Tibial nerve (tissue), 4 donors: Measurements from ENCODE around the gene FGF14.
"Not testable (repeated sequence)": the region's sequence is repeated elsewhere in the genome, so short reads cannot be mapped to it uniquely, and the experiment has no call there.

Source experiments
- EP300 ChIP-seq, 2 donors: sonication (generic); formaldehyde crosslinking; IDR thresholded peaks; one replicate each; pipeline ENCODE4 v1.6.1; 2017; ENCODE audit warnings: antibody characterized with exemption in 2 of 2, mild to moderate bottlenecking in 1 of 2
- TF ChIP-seq, protein P1 (sequence below), 5 experiments: fragments of 200-600 bp in 3 of 5; fragments of 450-650 bp in 2 of 5; sonication (generic) in 3 of 5; IDR thresholded peaks; one replicate each; pipeline ENCODE4 v1.5.1; 2016 to 2019; ENCODE audit warnings: antibody characterized with exemption in 5 of 5, mild to moderate bottlenecking in 3 of 5, moderate library complexity in 2 of 5

DNA sequence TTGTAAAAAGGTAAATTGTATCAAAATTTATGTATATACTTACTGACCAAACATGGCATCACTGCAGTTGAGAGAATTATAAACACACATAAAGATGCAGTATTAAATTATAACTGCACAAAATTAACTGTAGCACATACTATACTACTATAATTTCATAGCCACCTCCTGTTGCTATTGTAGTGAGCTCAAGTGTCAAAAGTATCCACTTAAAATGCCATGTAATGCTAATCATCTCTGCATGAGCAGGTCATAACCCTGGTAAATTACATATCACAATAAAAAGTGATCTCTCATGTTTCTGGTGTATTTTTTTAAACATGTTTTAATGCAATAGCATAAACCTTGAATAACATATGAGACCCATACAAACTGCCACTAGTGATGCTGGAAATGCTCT, 308.6 kb downstream of the FGF14 start:
- TF ChIP-seq, protein P1, sequence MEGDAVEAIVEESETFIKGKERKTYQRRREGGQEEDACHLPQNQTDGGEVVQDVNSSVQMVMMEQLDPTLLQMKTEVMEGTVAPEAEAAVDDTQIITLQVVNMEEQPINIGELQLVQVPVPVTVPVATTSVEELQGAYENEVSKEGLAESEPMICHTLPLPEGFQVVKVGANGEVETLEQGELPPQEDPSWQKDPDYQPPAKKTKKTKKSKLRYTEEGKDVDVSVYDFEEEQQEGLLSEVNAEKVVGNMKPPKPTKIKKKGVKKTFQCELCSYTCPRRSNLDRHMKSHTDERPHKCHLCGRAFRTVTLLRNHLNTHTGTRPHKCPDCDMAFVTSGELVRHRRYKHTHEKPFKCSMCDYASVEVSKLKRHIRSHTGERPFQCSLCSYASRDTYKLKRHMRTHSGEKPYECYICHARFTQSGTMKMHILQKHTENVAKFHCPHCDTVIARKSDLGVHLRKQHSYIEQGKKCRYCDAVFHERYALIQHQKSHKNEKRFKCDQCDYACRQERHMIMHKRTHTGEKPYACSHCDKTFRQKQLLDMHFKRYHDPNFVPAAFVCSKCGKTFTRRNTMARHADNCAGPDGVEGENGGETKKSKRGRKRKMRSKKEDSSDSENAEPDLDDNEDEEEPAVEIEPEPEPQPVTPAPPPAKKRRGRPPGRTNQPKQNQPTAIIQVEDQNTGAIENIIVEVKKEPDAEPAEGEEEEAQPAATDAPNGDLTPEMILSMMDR (IDR thresholded peaks at IDR 0.05): not testable (repeated sequence)
- TF ChIP-seq EP300 (IDR thresholded peaks at IDR 0.05): not testable (repeated sequence)
